ENCODE results near the gene TMEM45B. TPM values are rescaled to one million over a fixed set of nuclear protein-coding genes. Genes with fewer than 3 reads are reported as not detected.

Gene TMEM45B
- polyA plus RNA-seq, 1 donor from 2014 or later, result not detected

GRCh38 chr11:129856036-129856435 lies 40.4 kb downstream of the TMEM45B start:
- Histone ChIP-seq H3K27ac (ENCODE audit: low read length) (no peak overlapping the region), H3K79me2 (replicated peaks; ENCODE audit: insufficient read depth, low read length) (no peaks in the 10 kb centered on the region), H3F3A (ENCODE audit: insufficient read depth, low read length, poor library complexity, severe bottlenecking) (no peaks in the 10 kb centered on the region), H3K4me3 (ENCODE audit: low read length) (no peak overlapping the region), H3K4me2 (ENCODE audit: low read length) (no peak overlapping the region), H3K36me3 (ENCODE audit: insufficient read depth, low read length) (no peaks in the 10 kb centered on the region), H3K27me3 (ENCODE audit: insufficient read depth, low read depth, low read length) (no peaks in the 10 kb centered on the region), H3K9me3 (ENCODE audit: low read length) (no peaks in the 10 kb centered on the region), H3K9ac (ENCODE audit: low read length) (no peak overlapping the region), H3K9me2 (ENCODE audit: insufficient read depth, low read length) (no peaks in the 10 kb centered on the region), H4K20me1 (ENCODE audit: insufficient read depth) (no peaks in the 10 kb centered on the region), H2AFZ (ENCODE audit: low read depth, low read length) (no peak overlapping the region)
- no peak for TF ChIP-seq SMC3 (conservative IDR thresholded peaks at IDR 0.05; ENCODE audit: poor library complexity)
- TF ChIP-seq REST (IDR thresholded peaks at IDR 0.05; ENCODE audit: borderline replicate concordance), result no peak
- no peak for TF ChIP-seq CTCF (IDR thresholded peaks at IDR 0.05; ENCODE audit: poor library complexity, severe bottlenecking)
- TF ChIP-seq EP300 (conservative IDR thresholded peaks at IDR 0.05; ENCODE audit: poor library complexity, severe bottlenecking), result no peak
- TF ChIP-seq TAF1 (IDR thresholded peaks at IDR 0.05; ENCODE audit: low read depth), result no peak
- TF ChIP-seq RAD21 (conservative IDR thresholded peaks at IDR 0.05), result no peak
- TF ChIP-seq MXI1 (conservative IDR thresholded peaks at IDR 0.05; ENCODE audit: poor library complexity, severe bottlenecking), result no peak
- TF ChIP-seq EZH2 (IDR thresholded peaks at IDR 0.05; ENCODE audit: borderline replicate concordance, insufficient read depth, low read length, poor library complexity, severe bottlenecking), result no peak
- TF ChIP-seq POLR2AphosphoS5 (IDR thresholded peaks at IDR 0.05), result no peak

GRCh38 chr11:129861702-129862522 lies 46.3 kb downstream of the TMEM45B start:
- H3K27ac ChIP-seq (ENCODE audit: low read length), result no peak overlapping the region

More at GRCh38 chr11:129861702-129862522, 46.3 kb downstream of the TMEM45B start:
- H3K4me2 ChIP-seq (ENCODE audit: low read length), result no peak overlapping the region
- no peak overlapping the region for H3K4me3 ChIP-seq (ENCODE audit: low read length)
- H2AFZ ChIP-seq (ENCODE audit: low read depth, low read length), result no peak overlapping the region
- no peak overlapping the region for H3K9ac ChIP-seq (ENCODE audit: low read length)
- no peaks in the 10 kb centered on the region for H3K9me2 ChIP-seq (ENCODE audit: insufficient read depth, low read length)
- no peaks in the 10 kb centered on the region for H3K27me3 ChIP-seq (ENCODE audit: insufficient read depth, low read depth, low read length)
- H3K79me2 ChIP-seq (replicated peaks; ENCODE audit: insufficient read depth, low read length), result no peaks in the 10 kb centered on the region
- H3F3A ChIP-seq (ENCODE audit: insufficient read depth, low read length, poor library complexity, severe bottlenecking), result no peaks in the 10 kb centered on the region
- no peak for TF ChIP-seq EP300 (conservative IDR thresholded peaks at IDR 0.05; ENCODE audit: poor library complexity, severe bottlenecking)
- TF ChIP-seq EZH2 (IDR thresholded peaks at IDR 0.05; ENCODE audit: borderline replicate concordance, insufficient read depth, low read length, poor library complexity, severe bottlenecking), result no peak
- TF ChIP-seq SMC3 (conservative IDR thresholded peaks at IDR 0.05; ENCODE audit: poor library complexity), result no peak
- TF ChIP-seq CTCF (IDR thresholded peaks at IDR 0.05; ENCODE audit: poor library complexity, severe bottlenecking), result no peak
- no peak for TF ChIP-seq MXI1 (conservative IDR thresholded peaks at IDR 0.05; ENCODE audit: poor library complexity, severe bottlenecking)
- no peak for TF ChIP-seq REST (IDR thresholded peaks at IDR 0.05; ENCODE audit: borderline replicate concordance)
- no peak for TF ChIP-seq POLR2AphosphoS5 (IDR thresholded peaks at IDR 0.05)
- no peak for TF ChIP-seq RAD21 (conservative IDR thresholded peaks at IDR 0.05)
- TF ChIP-seq TAF1 (IDR thresholded peaks at IDR 0.05; ENCODE audit: low read depth), result no peak
- no peaks in the 10 kb centered on the region for H3K9me3 ChIP-seq (ENCODE audit: low read length)
- H3K36me3 ChIP-seq (ENCODE audit: insufficient read depth, low read length), result no peaks in the 10 kb centered on the region
- no peaks in the 10 kb centered on the region for H4K20me1 ChIP-seq (ENCODE audit: insufficient read depth)
